Measurements from ENCODE around the gene PTPRU.

- TF ChIP-seq CTCF (IDR thresholded peaks at IDR 0.05; ENCODE audit: low read depth, low read length, missing input control) (no peak), GABPA (IDR thresholded peaks at IDR 0.05 in 1 of 2, conservative IDR thresholded peaks at IDR 0.05 in 1 of 2) (no peak), HNF4A (conservative IDR thresholded peaks at IDR 0.05) (no peak), RAD21 (IDR thresholded peaks at IDR 0.05) (no peak), MAX (IDR thresholded peaks at IDR 0.05) (no peak)
- TF ChIP-seq, protein P1, sequence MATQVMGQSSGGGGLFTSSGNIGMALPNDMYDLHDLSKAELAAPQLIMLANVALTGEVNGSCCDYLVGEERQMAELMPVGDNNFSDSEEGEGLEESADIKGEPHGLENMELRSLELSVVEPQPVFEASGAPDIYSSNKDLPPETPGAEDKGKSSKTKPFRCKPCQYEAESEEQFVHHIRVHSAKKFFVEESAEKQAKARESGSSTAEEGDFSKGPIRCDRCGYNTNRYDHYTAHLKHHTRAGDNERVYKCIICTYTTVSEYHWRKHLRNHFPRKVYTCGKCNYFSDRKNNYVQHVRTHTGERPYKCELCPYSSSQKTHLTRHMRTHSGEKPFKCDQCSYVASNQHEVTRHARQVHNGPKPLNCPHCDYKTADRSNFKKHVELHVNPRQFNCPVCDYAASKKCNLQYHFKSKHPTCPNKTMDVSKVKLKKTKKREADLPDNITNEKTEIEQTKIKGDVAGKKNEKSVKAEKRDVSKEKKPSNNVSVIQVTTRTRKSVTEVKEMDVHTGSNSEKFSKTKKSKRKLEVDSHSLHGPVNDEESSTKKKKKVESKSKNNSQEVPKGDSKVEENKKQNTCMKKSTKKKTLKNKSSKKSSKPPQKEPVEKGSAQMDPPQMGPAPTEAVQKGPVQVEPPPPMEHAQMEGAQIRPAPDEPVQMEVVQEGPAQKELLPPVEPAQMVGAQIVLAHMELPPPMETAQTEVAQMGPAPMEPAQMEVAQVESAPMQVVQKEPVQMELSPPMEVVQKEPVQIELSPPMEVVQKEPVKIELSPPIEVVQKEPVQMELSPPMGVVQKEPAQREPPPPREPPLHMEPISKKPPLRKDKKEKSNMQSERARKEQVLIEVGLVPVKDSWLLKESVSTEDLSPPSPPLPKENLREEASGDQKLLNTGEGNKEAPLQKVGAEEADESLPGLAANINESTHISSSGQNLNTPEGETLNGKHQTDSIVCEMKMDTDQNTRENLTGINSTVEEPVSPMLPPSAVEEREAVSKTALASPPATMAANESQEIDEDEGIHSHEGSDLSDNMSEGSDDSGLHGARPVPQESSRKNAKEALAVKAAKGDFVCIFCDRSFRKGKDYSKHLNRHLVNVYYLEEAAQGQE (IDR thresholded peaks at IDR 0.05): no peak
- TF ChIP-seq, protein P2, sequence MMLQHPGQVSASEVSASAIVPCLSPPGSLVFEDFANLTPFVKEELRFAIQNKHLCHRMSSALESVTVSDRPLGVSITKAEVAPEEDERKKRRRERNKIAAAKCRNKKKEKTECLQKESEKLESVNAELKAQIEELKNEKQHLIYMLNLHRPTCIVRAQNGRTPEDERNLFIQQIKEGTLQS (IDR thresholded peaks at IDR 0.05): no peak
These were observed 107.2 kb downstream of the PTPRU start for GRCh38 chr1:29343476-29343875.
